Measurements from ENCODE around the gene RBMS1. TPM values are rescaled to one million over a fixed set of nuclear protein-coding genes. Genes with fewer than 3 reads are reported as not detected.

RBMS1 gene
- total and polyA plus RNA-seq, 2 of the 4 experiments (the other 2 are of a cell fraction): 43.5 to 64.9 TPM

DNA sequence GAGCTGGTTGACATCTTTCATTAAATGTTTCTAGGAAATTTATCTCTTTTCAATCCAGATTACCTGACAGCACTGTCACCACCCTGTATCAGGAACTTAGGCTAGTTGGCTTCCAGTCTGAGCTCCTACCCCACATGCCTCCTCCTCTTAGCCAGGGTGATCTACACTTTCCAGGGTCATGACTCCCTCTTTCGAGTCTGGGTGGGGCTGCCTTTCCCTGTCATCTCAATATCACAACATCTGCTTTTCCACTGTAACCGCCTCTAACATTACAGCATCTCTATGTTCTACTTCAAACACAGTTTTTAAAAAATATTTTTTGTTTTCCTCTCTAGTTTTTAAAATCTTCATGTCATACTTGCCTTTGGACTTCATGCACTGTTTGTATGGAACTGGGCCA, 129.2 kb downstream of the RBMS1 start:
- Histone ChIP-seq H2BK120ac (ENCODE audit: low read depth, low read length) (no peak overlapping the region), H3K27ac (ENCODE audit: insufficient read depth, low read length) (no peak overlapping the region), H4K5ac (ENCODE audit: low read depth, low read length) (no peak overlapping the region), H3K4me3 (ENCODE audit: insufficient read depth, low read depth, low read length) (no peak overlapping the region), H3K14ac (replicated peaks; ENCODE audit: low read depth, low read length) (peak overlapping the region; percentile 13; the same call in 1 of the 2 replicates), H4K20me1 (ENCODE audit: insufficient read depth, low read length) (peaks cover 84% of the 10 kb centered on the region), H3K18ac (ENCODE audit: low read depth, low read length) (no peak overlapping the region), H3K9me1 (ENCODE audit: insufficient read depth, low read length) (peaks cover 28% of the 10 kb centered on the region), H2AK9ac (replicated peaks; ENCODE audit: low read depth, low read length, poor library complexity) (no peak overlapping the region), H4K91ac (ENCODE audit: insufficient read depth, low read depth, low read length) (no peak overlapping the region), H3K79me1 (ENCODE audit: low read depth in 1 of 2, low read length in 2 of 2) (peaks cover 25 to 89% of the 10 kb centered on the region in 2 experiments), H2AK5ac (ENCODE audit: low read depth, low read length) (no peak overlapping the region), H4K8ac (ENCODE audit: low read depth in 2 of 2, low read length in 2 of 2) (no peak overlapping the region), H3K23ac (ENCODE audit: low read depth, low read length) (peak overlapping the region; percentile 6; the same call in 1 of the 2 replicates), H3K4me1 (ENCODE audit: control insufficient read depth, insufficient read depth, low read length) (peaks cover 21% of the 10 kb centered on the region), H3K4ac (ENCODE audit: low read depth, low read length) (peak overlapping the region; percentile 22; the same call in 1 of the 2 replicates), H3K56ac (ENCODE audit: extremely low read depth, insufficient read depth, low read length) (no peak overlapping the region), H2BK5ac (ENCODE audit: low read depth, low read length, poor library complexity, severe bottlenecking) (no peak overlapping the region), H2BK15ac (ENCODE audit: low read depth, low read length) (peak overlapping the region; percentile 30; the same call in 1 of the 3 replicates), H2AFZ (replicated peaks; ENCODE audit: low read length, poor library complexity) (no peak overlapping the region), H3K27me3 (ENCODE audit: control insufficient read depth, insufficient read depth, low read length) (no peaks in the 10 kb centered on the region), H3K4me2 (ENCODE audit: low read depth, low read length) (no peak overlapping the region), H3K9me3 (ENCODE audit: control insufficient read depth, insufficient read depth, low read length) (no peaks in the 10 kb centered on the region), H3K9ac (ENCODE audit: low read depth, low read length) (no peak overlapping the region), H2BK20ac (ENCODE audit: low read depth, low read length) (no peak overlapping the region), H3K36me3 (ENCODE audit: control insufficient read depth, insufficient read depth, low read length) (peaks cover 13% of the 10 kb centered on the region)
- intact Hi-C loops (cut with micrococcal nuclease) (no loop called here), dilution Hi-C loops (cut with HindIII; ENCODE audit: low sequenced_read_pairs, unreplicated experiment) (no loop called here), in situ Hi-C loops (cut with MboI; ENCODE audit: low sequenced_read_pairs) (no loop called here)
- ATAC-seq (ENCODE audit: low read depth): no peak
- WGBS, 2 experiments (ENCODE audit: extremely low coverage in 2 of 2, insufficient read length in 1 of 2): no CpG with 5 or more reads among the region's 2 CpGs
- DNase-seq: no peak
- no TSS peak for BruUV-seq (replicated peaks)
- TF ChIP-seq, protein P1, sequence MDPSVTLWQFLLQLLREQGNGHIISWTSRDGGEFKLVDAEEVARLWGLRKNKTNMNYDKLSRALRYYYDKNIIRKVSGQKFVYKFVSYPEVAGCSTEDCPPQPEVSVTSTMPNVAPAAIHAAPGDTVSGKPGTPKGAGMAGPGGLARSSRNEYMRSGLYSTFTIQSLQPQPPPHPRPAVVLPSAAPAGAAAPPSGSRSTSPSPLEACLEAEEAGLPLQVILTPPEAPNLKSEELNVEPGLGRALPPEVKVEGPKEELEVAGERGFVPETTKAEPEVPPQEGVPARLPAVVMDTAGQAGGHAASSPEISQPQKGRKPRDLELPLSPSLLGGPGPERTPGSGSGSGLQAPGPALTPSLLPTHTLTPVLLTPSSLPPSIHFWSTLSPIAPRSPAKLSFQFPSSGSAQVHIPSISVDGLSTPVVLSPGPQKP (IDR thresholded peaks at IDR 0.05; ENCODE audit: borderline replicate concordance, low read depth, low read length): no peak
- TF ChIP-seq CHD1 (IDR thresholded peaks at IDR 0.05; ENCODE audit: low read depth, low read length) (no peak), BHLHE40 (IDR thresholded peaks at IDR 0.05; ENCODE audit: low read depth, low read length) (no peak), RFX5 (IDR thresholded peaks at IDR 0.05; ENCODE audit: low read depth, low read length) (no peak), RAD21 (IDR thresholded peaks at IDR 0.05; ENCODE audit: low read length) (no peak), MAFK (IDR thresholded peaks at IDR 0.05; ENCODE audit: low read depth, low read length) (no peak), SMC3 (IDR thresholded peaks at IDR 0.05; ENCODE audit: low read depth, low read length) (no peak), MXI1 (IDR thresholded peaks at IDR 0.05; ENCODE audit: borderline replicate concordance, low read depth, low read length) (no peak), NFE2L2 (IDR thresholded peaks at IDR 0.05; ENCODE audit: low read depth, low read length) (no peak), RCOR1 (IDR thresholded peaks at IDR 0.05; ENCODE audit: insufficient replicate concordance, low read length) (no peak), POLR2A (IDR thresholded peaks at IDR 0.05; ENCODE audit: low read depth, low read length) (no peak), CEBPB (IDR thresholded peaks at IDR 0.05; ENCODE audit: low read depth, low read length) (no peak), FOS (IDR thresholded peaks at IDR 0.05; ENCODE audit: low read depth, low read length) (no peak), MAZ (IDR thresholded peaks at IDR 0.05; ENCODE audit: borderline replicate concordance, low read depth, low read length) (no peak)
- TF ChIP-seq, protein P2, sequence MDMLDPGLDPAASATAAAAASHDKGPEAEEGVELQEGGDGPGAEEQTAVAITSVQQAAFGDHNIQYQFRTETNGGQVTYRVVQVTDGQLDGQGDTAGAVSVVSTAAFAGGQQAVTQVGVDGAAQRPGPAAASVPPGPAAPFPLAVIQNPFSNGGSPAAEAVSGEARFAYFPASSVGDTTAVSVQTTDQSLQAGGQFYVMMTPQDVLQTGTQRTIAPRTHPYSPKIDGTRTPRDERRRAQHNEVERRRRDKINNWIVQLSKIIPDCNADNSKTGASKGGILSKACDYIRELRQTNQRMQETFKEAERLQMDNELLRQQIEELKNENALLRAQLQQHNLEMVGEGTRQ (IDR thresholded peaks at IDR 0.05; ENCODE audit: low read depth, low read length): no peak
- TF ChIP-seq, protein P3, sequence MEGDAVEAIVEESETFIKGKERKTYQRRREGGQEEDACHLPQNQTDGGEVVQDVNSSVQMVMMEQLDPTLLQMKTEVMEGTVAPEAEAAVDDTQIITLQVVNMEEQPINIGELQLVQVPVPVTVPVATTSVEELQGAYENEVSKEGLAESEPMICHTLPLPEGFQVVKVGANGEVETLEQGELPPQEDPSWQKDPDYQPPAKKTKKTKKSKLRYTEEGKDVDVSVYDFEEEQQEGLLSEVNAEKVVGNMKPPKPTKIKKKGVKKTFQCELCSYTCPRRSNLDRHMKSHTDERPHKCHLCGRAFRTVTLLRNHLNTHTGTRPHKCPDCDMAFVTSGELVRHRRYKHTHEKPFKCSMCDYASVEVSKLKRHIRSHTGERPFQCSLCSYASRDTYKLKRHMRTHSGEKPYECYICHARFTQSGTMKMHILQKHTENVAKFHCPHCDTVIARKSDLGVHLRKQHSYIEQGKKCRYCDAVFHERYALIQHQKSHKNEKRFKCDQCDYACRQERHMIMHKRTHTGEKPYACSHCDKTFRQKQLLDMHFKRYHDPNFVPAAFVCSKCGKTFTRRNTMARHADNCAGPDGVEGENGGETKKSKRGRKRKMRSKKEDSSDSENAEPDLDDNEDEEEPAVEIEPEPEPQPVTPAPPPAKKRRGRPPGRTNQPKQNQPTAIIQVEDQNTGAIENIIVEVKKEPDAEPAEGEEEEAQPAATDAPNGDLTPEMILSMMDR (conservative IDR thresholded peaks at IDR 0.05; ENCODE audit: low read depth, low read length): no peak
- ChIA-PET POLR2A (ENCODE audit: unreplicated experiment) (no interaction called here), CTCF (no interaction called here)

Measured in IMR-90 (cell line).